Body of pancreas (tissue), 4 donors: ENCODE results near the gene GALNT17. TPM values are rescaled to one million over a fixed set of nuclear protein-coding genes. Genes with fewer than 3 reads are reported as not detected.

Source experiments
- ATAC-seq: fragments of 150-250 bp; one replicate; pipeline ENCODE4 v1.9.1; 2016
- DNase-seq, 4 donors: peaks; one replicate each; pipeline ENCODE4 v3.0.0-alpha.2; 2019
- H3K27ac ChIP-seq, 4 donors: fragments of 200-600 bp; sonication (generic); 1 replicate in 3 of 4; 2 replicates in 1 of 4; pipeline versions ENCODE4 v1.5.1 to v1.6.1; 2016 to 2019; ENCODE audit warnings: mild to moderate bottlenecking in 1 of 4, mixed read lengths in 1 of 4, moderate library complexity in 1 of 4
- H3K27me3 ChIP-seq, 2 donors: fragments of 200-600 bp; sonication (generic); one replicate each; pipeline ENCODE4 v1.6.0; 2016; ENCODE audit warnings: mild to moderate bottlenecking in 1 of 2
- H3K36me3 ChIP-seq, 2 donors: fragments of 200-600 bp; sonication (generic); replicated peaks in 1 of 2; 2 replicates each; pipeline ENCODE4 v1.5.1; 2016; ENCODE audit warnings: low read depth in 2 of 2; ENCODE audit not compliant: insufficient read depth in 1 of 2
- H3K4me1 ChIP-seq: fragments of 200-600 bp; sonication (generic); one replicate; pipeline ENCODE4 v1.6.0; 2016
- H3K4me3 ChIP-seq, 2 donors: fragments of 200-600 bp; sonication (generic); 1 replicate in 1 of 2; 2 replicates in 1 of 2; pipeline ENCODE4 v1.5.1; 2016 to 2019
- H3K9me3 ChIP-seq, 3 donors: fragments of 200-600 bp; sonication (generic); 1 replicate in 2 of 3; 2 replicates in 1 of 3; pipeline ENCODE4 v1.5.1; 2016
- CTCF ChIP-seq, 7 experiments: fragments of 450-650 bp in 4 of 7; fragments of 200-600 bp in 3 of 7; sonication (generic) in 3 of 7; IDR thresholded peaks; one replicate each; pipeline ENCODE4 v1.5.1; 2016 to 2019; ENCODE audit warnings: antibody characterized with exemption in 7 of 7
- POLR2A ChIP-seq, 3 donors: fragments of 450-650 bp; IDR thresholded peaks; one replicate each; pipeline ENCODE4 v1.6.1; 2016; ENCODE audit warnings: antibody characterized with exemption in 3 of 3, mild to moderate bottlenecking in 2 of 3
- WGBS, 2 donors: methylation state at CpG; one replicate each; pipeline ENCODE4 v1.1.5; 2017; 5-methylcytosine and 5-hydroxymethylcytosine counted together
- intact Hi-C: fragments of 100-400 bp; cut with DNase I; formaldehyde crosslinking; loops from one replicate; pipeline ENCODE4 v1.15.1; 2023
- total RNA-seq, 2 donors: library from RNA; depleted of rRNA; stranded (reverse); fragments of >200 nt; gene quantifications; one replicate each; pipeline ENCODE4 v1.1.0, GENCODE V29; 2016

Gene GALNT17
- total RNA-seq, 2 donors from 2014 or later, result 6.5 to 27.4 TPM

- Histone ChIP-seq H3K9me3 (no peaks in the 10 kb centered on the region), H3K27me3 (no peaks in the 10 kb centered on the region), H3K4me1 (no peaks in the 10 kb centered on the region), H3K4me3 (no peak overlapping the region), H3K27ac (no peak overlapping the region), H3K36me3 (no peaks in the 10 kb centered on the region)
- no peak for TF ChIP-seq CTCF (IDR thresholded peaks at IDR 0.05)
- TF ChIP-seq POLR2A (IDR thresholded peaks at IDR 0.05), result no peak
- whole genome bisulfite sequencing, 2 donors, result 92 to 94% methylated on average over 7 to 8 of the region's 8 CpGs
- ATAC-seq (no peak), DNase-seq (no peak)
- intact Hi-C loops, result no loop called here
These were observed 423.8 kb downstream of the GALNT17 start for GRCh38 chr7:71555758-71556157.

DNA sequence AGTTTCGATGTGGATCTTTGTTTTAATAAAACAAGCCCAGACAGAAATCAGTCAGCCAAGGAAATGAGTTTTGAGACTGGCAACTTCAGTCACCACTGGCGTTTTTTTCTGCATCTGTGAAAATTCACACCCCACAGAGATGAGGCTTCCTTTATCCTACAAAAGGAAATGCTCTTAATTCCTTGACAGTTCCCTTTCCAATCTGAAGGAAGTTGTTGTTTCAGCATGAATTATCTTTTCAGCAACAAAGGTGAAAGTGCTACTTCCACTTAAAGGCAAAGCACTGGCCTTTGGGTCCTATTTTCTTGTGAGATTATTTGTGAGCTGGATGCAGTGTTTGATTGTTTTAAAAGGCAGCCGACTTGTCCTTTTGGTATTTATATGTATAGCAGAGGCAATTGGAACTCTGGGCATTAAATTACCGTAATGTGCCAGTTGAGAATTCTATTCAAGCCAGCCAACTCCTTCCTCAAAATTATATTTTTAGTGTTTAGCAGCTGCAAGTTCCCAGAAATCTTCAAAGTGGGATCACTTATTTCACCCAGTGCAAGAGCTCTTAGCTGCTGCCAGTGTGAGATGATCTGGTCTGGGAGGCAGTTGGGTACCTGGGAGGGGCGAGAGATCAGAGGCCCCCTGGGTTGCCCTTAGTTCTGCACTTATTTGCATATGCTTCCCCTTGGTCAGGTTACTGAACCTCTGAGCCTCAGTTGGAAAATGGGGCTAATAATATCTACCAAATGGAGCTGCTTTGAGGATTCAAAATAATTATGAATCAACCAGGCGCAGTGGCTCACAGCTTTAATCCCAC is 427.1 kb downstream of the GALNT17 start:
- no peak overlapping the region for H3K4me3 ChIP-seq
- no peak overlapping the region for H3K27ac ChIP-seq
- 58 to 70% methylated on average over 6 of the region's 6 CpGs for WGBS, 2 donors
- intact Hi-C loops, result no loop called here
- H3K4me1 ChIP-seq, result no peaks in the 10 kb centered on the region
- H3K27me3 ChIP-seq, result no peaks in the 10 kb centered on the region
- no peaks in the 10 kb centered on the region for H3K36me3 ChIP-seq
- no peak for DNase-seq
- ATAC-seq, result no peak
- no peaks in the 10 kb centered on the region for H3K9me3 ChIP-seq
- TF ChIP-seq POLR2A (IDR thresholded peaks at IDR 0.05) (no peak), CTCF (IDR thresholded peaks at IDR 0.05) (no peak)

DNA sequence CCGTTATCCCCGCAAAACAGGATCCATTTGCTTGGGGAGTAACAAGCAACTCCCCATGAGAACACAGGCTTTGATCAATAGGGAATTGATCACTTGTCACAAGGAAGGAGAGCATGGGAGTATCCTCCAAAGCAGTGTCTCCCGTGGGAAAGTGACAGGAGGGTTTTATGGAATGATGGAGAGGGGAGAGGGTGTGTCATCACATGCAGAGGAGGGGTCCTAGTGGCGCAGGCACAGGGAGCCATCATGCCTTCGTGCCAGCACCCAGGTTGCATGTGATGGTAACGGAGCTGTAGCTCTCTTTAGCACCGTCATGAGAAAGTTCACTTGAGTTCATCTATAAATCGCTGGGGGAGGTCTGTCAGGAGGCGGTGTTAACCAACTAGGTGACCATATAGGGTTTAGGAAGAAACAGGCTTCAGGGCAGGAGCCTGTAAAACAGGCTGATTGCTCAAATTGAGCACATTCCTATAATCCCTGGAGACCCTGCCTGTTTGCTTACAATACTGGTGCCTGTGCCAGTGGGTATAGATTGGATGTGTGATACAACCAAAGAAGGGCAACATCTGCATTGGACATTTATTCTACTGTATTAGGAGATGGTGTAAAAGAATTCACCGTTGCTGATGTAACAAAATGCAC is 428.5 kb downstream of the GALNT17 start:
- Histone ChIP-seq H3K27me3 (no peaks in the 10 kb centered on the region), H3K4me3 (no peak overlapping the region), H3K9me3 (no peaks in the 10 kb centered on the region), H3K4me1 (no peaks in the 10 kb centered on the region), H3K27ac (no peak overlapping the region), H3K36me3 (no peaks in the 10 kb centered on the region)
- DNase-seq, result no peak
- 69 to 81% methylated on average over 10 of the region's 10 CpGs for WGBS, 2 donors
- intact Hi-C loops, result no loop called here
- ATAC-seq, result no peak
- TF ChIP-seq POLR2A (IDR thresholded peaks at IDR 0.05) (no peak), CTCF (IDR thresholded peaks at IDR 0.05) (no peak)

- no peaks in the 10 kb centered on the region for H3K9me3 ChIP-seq
- H3K36me3 ChIP-seq, result no peaks in the 10 kb centered on the region
- intact Hi-C loops, result no loop called here
- ATAC-seq (no peak), DNase-seq (no peak)
- H3K4me3 ChIP-seq, result no peak overlapping the region
- no peak for TF ChIP-seq POLR2A (IDR thresholded peaks at IDR 0.05)
- TF ChIP-seq CTCF (IDR thresholded peaks at IDR 0.05), result no peak
- no peak overlapping the region for H3K27ac ChIP-seq
- H3K4me1 ChIP-seq, result no peaks in the 10 kb centered on the region
- H3K27me3 ChIP-seq, result no peaks in the 10 kb centered on the region
- 63 to 70% methylated on average over 6 of the region's 6 CpGs for WGBS, 2 donors
These were observed 431.3 kb downstream of the GALNT17 start for GRCh38 chr7:71563276-71563675.
